Parathyroid adenoma (tissue), 2 donors: ENCODE measurements around the gene TUBB4B.

ENCODE experiments used
- H2AFZ ChIP-seq: fragments of 300-600 bp; sonication (generic); one replicate; pipeline ENCODE4 v1.7.0; 2017; ENCODE audit warnings: antibody characterized with exemption, mild to moderate bottlenecking
- H3K27ac ChIP-seq: fragments of 300-600 bp; sonication (generic); one replicate; pipeline ENCODE4 v1.7.0; 2017
- H3K27me3 ChIP-seq: fragments of 300-600 bp; sonication (generic); one replicate; pipeline ENCODE4 v1.7.0; 2017; ENCODE audit warnings: low read length; ENCODE audit not compliant: control insufficient read depth, insufficient read depth
- H3K36me3 ChIP-seq: fragments of 300-600 bp; sonication (generic); one replicate; pipeline ENCODE4 v1.7.0; 2017; ENCODE audit warnings: low read length; ENCODE audit not compliant: control insufficient read depth, insufficient read depth
- H3K4me1 ChIP-seq: fragments of 300-600 bp; sonication (generic); one replicate; pipeline ENCODE4 v1.7.0; 2017; ENCODE audit warnings: control low read depth
- H3K4me2 ChIP-seq: fragments of 300-600 bp; sonication (generic); one replicate; pipeline ENCODE4 v1.7.0; 2017; ENCODE audit warnings: low read length
- H3K4me3 ChIP-seq: fragments of 300-600 bp; sonication (generic); one replicate; pipeline ENCODE4 v1.7.0; 2017; ENCODE audit warnings: low read depth, low read length
- H3K79me2 ChIP-seq: fragments of 300-600 bp; sonication (generic); one replicate; pipeline ENCODE4 v1.7.0; 2017; ENCODE audit warnings: control low read depth
- H3K9ac ChIP-seq: fragments of 300-600 bp; sonication (generic); one replicate; pipeline ENCODE4 v1.7.0; 2017; ENCODE audit warnings: mild to moderate bottlenecking
- H3K9me3 ChIP-seq: fragments of 300-600 bp; sonication (generic); one replicate; pipeline ENCODE4 v1.7.0; 2017; ENCODE audit warnings: low read length; ENCODE audit not compliant: control insufficient read depth
- TF ChIP-seq, protein P1 (sequence below): fragments of 300-600 bp; sonication (generic); IDR thresholded peaks from one replicate; pipeline ENCODE4 v1.7.0; 2017; ENCODE audit warnings: antibody characterized with exemption, mild to moderate bottlenecking
- donor health status: primary hyperparathyroidism.

TUBB4B gene

GRCh38 chr9:137231372-137232039, 9.6 kb upstream of the TUBB4B start:
- no peaks in the 10 kb centered on the region for H3K79me2 ChIP-seq
- H3K4me3 ChIP-seq, result no peak overlapping the region
- H3K36me3 ChIP-seq, result no peaks in the 10 kb centered on the region
- H3K4me1 ChIP-seq, result peaks cover 9% of the 10 kb centered on the region
- no peak overlapping the region for H3K27ac ChIP-seq
- no peaks in the 10 kb centered on the region for H3K9me3 ChIP-seq
- H3K27me3 ChIP-seq, result no peaks in the 10 kb centered on the region
- H3K9ac ChIP-seq, result no peak overlapping the region
- no peak overlapping the region for H2AFZ ChIP-seq
- H3K4me2 ChIP-seq, result no peak overlapping the region
- TF ChIP-seq, protein P1, sequence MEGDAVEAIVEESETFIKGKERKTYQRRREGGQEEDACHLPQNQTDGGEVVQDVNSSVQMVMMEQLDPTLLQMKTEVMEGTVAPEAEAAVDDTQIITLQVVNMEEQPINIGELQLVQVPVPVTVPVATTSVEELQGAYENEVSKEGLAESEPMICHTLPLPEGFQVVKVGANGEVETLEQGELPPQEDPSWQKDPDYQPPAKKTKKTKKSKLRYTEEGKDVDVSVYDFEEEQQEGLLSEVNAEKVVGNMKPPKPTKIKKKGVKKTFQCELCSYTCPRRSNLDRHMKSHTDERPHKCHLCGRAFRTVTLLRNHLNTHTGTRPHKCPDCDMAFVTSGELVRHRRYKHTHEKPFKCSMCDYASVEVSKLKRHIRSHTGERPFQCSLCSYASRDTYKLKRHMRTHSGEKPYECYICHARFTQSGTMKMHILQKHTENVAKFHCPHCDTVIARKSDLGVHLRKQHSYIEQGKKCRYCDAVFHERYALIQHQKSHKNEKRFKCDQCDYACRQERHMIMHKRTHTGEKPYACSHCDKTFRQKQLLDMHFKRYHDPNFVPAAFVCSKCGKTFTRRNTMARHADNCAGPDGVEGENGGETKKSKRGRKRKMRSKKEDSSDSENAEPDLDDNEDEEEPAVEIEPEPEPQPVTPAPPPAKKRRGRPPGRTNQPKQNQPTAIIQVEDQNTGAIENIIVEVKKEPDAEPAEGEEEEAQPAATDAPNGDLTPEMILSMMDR, result no peak

GRCh38 chr9:137232101-137232500, 9.0 kb upstream of the TUBB4B start:
- Histone ChIP-seq H3K79me2 (no peaks in the 10 kb centered on the region), H3K27ac (no peak overlapping the region), H3K4me2 (no peak overlapping the region), H3K9ac (no peak overlapping the region), H3K27me3 (no peaks in the 10 kb centered on the region), H3K9me3 (no peaks in the 10 kb centered on the region), H3K36me3 (no peaks in the 10 kb centered on the region), H3K4me3 (no peak overlapping the region), H3K4me1 (peaks cover 8% of the 10 kb centered on the region), H2AFZ (no peak overlapping the region)
- TF ChIP-seq, protein P1, result no peak

DNA sequence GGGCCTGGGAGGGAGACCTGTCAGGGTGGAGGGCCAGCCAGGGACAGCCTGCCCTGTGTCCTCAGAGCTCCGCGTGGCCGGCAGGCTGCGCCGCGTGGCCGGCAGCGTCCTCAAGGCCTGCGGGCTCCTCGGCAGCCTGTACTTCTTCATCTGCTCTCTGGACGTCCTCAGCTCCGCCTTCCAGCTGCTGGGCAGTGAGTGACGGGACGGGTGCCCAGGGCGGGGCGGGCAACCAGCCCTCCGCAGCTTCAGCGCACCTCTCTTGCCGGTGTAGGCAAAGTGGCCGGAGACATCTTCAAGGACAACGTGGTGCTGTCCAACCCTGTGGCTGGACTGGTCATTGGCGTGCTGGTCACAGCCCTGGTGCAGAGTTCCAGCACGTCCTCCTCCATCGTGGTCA, 8.6 kb upstream of the TUBB4B start:
- Histone ChIP-seq H3K4me2 (no peak overlapping the region), H3K27ac (no peak overlapping the region), H3K4me1 (peaks cover 11% of the 10 kb centered on the region), H3K79me2 (no peaks in the 10 kb centered on the region), H2AFZ (no peak overlapping the region), H3K27me3 (no peaks in the 10 kb centered on the region), H3K36me3 (no peaks in the 10 kb centered on the region), H3K9ac (no peak overlapping the region), H3K4me3 (no peak overlapping the region), H3K9me3 (no peaks in the 10 kb centered on the region)
- TF ChIP-seq, protein P1, result no peak

DNA sequence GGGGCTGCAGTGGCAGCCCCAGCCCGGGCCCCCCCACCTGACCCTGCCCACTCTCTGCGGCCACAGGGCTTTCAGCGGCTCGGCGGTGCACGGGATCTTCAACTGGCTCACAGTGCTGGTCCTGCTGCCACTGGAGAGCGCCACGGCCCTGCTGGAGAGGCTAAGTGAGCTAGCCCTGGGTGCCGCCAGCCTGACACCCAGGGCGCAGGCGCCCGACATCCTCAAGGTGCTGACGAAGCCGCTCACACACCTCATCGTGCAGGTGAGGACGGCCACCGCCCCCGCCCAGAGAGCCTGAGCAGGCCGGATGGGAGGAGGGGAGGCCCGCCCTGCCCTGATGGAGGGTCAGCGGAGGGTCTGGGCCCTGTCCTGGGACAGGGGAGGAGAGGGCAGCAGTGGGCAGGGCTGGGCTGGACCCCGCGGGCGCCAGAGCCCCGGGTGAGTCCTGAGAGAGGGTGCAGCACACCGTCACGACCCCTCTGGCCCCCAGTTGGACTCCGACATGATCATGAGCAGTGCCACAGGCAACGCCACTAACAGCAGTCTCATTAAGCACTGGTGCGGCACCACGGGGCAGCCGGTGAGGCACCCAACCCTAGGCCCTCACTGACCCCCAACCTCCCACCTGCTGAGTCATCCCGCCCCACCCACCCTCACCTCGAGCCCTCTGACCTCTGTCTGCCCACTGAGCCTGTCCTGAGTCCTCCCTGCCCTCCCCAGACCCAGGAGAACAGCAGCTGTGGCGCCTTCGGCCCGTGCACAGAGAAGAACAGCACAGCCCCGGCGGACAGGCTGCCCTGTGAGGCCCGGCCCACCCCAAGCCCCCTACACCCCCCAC, 7.7 kb upstream of the TUBB4B start:
- no peak overlapping the region for H3K4me2 ChIP-seq
- TF ChIP-seq, protein P1, result no peak
- H3K9me3 ChIP-seq, result no peaks in the 10 kb centered on the region
- no peaks in the 10 kb centered on the region for H3K36me3 ChIP-seq
- no peak overlapping the region for H3K27ac ChIP-seq
- no peaks in the 10 kb centered on the region for H3K79me2 ChIP-seq
- H3K27me3 ChIP-seq, result no peaks in the 10 kb centered on the region
- H3K4me3 ChIP-seq, result no peak overlapping the region
- H2AFZ ChIP-seq, result no peak overlapping the region
- no peak overlapping the region for H3K9ac ChIP-seq
- H3K4me1 ChIP-seq, result peaks cover 14% of the 10 kb centered on the region
